Loucy (cell line): ENCODE results near the gene LRP3.

Source experiments
- H2AFZ ChIP-seq: fragments of 200-600 bp; sonication (generic); 2 replicates; pipeline ENCODE4 v1.6.0; 2016; ENCODE audit warnings: antibody characterized with exemption, mild to moderate bottlenecking, low read length, moderate library complexity
- H3F3A ChIP-seq: fragments of 200-600 bp; 2 replicates; pipeline ENCODE4 v1.6.0; 2016; ENCODE audit warnings: antibody characterized with exemption, low read depth, mild to moderate bottlenecking
- H3K27me3 ChIP-seq: fragments of 200-600 bp; sonication (generic); 2 replicates; pipeline ENCODE4 v1.6.1; 2014; ENCODE audit warnings: low read length, mild to moderate bottlenecking; ENCODE audit not compliant: insufficient read depth, poor library complexity, severe bottlenecking
- H3K36me3 ChIP-seq: fragments of 200-600 bp; sonication (generic); 2 replicates; pipeline ENCODE4 v1.6.1; 2016; ENCODE audit warnings: low read length; ENCODE audit not compliant: insufficient read depth
- H3K4me1 ChIP-seq: fragments of 200-600 bp; sonication (generic); 2 replicates; pipeline ENCODE4 v1.5.1; 2014; ENCODE audit warnings: low read length, mild to moderate bottlenecking; ENCODE audit not compliant: insufficient read depth, poor library complexity, severe bottlenecking
- H3K4me2 ChIP-seq: fragments of 200-600 bp; sonication (generic); 2 replicates; pipeline ENCODE4 v1.6.0; 2014; ENCODE audit warnings: antibody characterized with exemption, low read length, low read depth, mild to moderate bottlenecking; ENCODE audit not compliant: poor library complexity, severe bottlenecking
- H3K4me3 ChIP-seq: fragments of 200-600 bp; sonication (generic); 2 replicates; pipeline ENCODE4 v1.5.1; 2014; ENCODE audit warnings: low read length, mild to moderate bottlenecking, mixed read lengths; ENCODE audit not compliant: poor library complexity, severe bottlenecking
- H3K79me2 ChIP-seq: fragments of 200-600 bp; sonication (generic); 2 replicates; pipeline ENCODE4 v1.6.1; 2014; ENCODE audit warnings: low read length; ENCODE audit not compliant: insufficient read depth
- H3K9ac ChIP-seq: fragments of 200-600 bp; sonication (generic); 2 replicates; pipeline ENCODE4 v1.6.0; 2014; ENCODE audit warnings: mild to moderate bottlenecking, low read depth, low read length, moderate library complexity; ENCODE audit not compliant: poor library complexity, severe bottlenecking
- H3K9me2 ChIP-seq: fragments of 200-600 bp; sonication (generic); replicated peaks from 2 replicates; pipeline ENCODE4 v1.6.1; 2016; ENCODE audit warnings: low read depth, low read length, mixed read lengths
- H3K9me3 ChIP-seq: fragments of 200-600 bp; sonication (generic); 2 replicates; pipeline ENCODE4 v1.6.1; 2014; ENCODE audit warnings: mild to moderate bottlenecking, antibody characterized with exemption, low read length, low read depth; ENCODE audit not compliant: insufficient read depth
- H4K20me1 ChIP-seq: fragments of 200-600 bp; sonication (generic); 2 replicates; pipeline ENCODE4 v1.6.0; 2014; ENCODE audit warnings: antibody characterized with exemption, low read length, mild to moderate bottlenecking; ENCODE audit not compliant: insufficient read depth, poor library complexity, severe bottlenecking
- EZH2phosphoT487 ChIP-seq: fragments of 200-600 bp; IDR thresholded peaks from 2 replicates; pipeline ENCODE4 v1.6.1; 2018; ENCODE audit warnings: antibody characterized with exemption, mild to moderate bottlenecking, moderate library complexity, borderline replicate concordance
- TF ChIP-seq, protein P1 (sequence below): fragments of 200-600 bp; sonication (generic); conservative IDR thresholded peaks from 2 replicates; pipeline ENCODE4 v1.5.1; 2014; ENCODE audit warnings: mild to moderate bottlenecking, antibody characterized with exemption, low read length

The LRP3 gene

DNA sequence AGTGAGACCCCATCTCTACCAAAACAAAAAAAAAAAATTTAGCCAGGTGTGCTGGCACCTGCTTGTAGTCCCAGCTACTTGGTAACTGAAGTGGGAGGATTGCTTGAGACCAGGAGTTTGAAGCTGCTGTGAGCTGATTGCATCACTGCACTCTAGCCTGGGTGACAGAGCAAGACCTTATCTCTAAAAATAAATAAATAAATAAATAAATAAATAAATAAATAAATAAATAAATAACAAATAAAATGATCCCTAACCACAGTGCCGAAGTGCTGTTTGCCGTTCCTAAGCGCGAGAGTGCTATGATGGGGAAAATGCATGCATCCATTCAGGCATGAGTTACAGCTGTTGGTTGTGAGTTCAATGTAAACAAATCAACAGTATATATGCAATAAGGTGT lies 35.0 kb upstream of the LRP3 start:
- no peaks in the 10 kb centered on the region for H3K79me2 ChIP-seq
- peaks cover 25% of the 10 kb centered on the region for H3K4me1 ChIP-seq
- TF ChIP-seq EZH2phosphoT487: no peak
- TF ChIP-seq, protein P1, sequence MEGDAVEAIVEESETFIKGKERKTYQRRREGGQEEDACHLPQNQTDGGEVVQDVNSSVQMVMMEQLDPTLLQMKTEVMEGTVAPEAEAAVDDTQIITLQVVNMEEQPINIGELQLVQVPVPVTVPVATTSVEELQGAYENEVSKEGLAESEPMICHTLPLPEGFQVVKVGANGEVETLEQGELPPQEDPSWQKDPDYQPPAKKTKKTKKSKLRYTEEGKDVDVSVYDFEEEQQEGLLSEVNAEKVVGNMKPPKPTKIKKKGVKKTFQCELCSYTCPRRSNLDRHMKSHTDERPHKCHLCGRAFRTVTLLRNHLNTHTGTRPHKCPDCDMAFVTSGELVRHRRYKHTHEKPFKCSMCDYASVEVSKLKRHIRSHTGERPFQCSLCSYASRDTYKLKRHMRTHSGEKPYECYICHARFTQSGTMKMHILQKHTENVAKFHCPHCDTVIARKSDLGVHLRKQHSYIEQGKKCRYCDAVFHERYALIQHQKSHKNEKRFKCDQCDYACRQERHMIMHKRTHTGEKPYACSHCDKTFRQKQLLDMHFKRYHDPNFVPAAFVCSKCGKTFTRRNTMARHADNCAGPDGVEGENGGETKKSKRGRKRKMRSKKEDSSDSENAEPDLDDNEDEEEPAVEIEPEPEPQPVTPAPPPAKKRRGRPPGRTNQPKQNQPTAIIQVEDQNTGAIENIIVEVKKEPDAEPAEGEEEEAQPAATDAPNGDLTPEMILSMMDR: no peak
- no peaks in the 10 kb centered on the region for H3K27me3 ChIP-seq
- no peaks in the 10 kb centered on the region for H3K9me3 ChIP-seq
- no peaks in the 10 kb centered on the region for H4K20me1 ChIP-seq
- H3K4me3 ChIP-seq: no peak overlapping the region
- no peaks in the 10 kb centered on the region for H3K36me3 ChIP-seq
- no peak overlapping the region for H2AFZ ChIP-seq
- H3K9ac ChIP-seq: no peak overlapping the region
- no peak overlapping the region for H3K4me2 ChIP-seq
- H3K9me2 ChIP-seq: no peaks in the 10 kb centered on the region
- H3F3A ChIP-seq: peaks cover 6% of the 10 kb centered on the region

DNA sequence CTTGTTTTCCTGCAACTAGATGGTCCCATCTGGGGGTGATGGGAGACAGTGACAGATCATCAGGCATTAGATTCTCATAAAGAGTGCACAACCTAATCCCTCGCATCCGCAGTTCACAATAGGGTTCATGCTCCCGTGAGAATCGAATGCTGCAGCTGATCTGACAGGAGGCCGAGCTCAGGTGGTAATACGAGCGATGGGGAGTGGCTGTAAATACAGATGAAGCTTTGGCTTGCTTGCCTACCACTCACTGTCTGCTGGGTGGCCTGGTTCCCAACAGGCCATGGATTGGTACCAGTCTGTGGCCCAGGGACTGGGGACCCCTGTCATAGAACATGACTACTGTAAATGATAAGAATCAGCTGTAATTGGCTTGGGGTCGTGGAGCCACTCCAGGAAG lies 34.2 kb upstream of the LRP3 start:
- TF ChIP-seq, protein P1: no peak
- TF ChIP-seq EZH2phosphoT487: no peak
- H2AFZ ChIP-seq: peak overlapping the region; percentile 47
- no peaks in the 10 kb centered on the region for H3K9me3 ChIP-seq
- peaks cover 6% of the 10 kb centered on the region for H3F3A ChIP-seq
- peak overlapping the region; percentile 54 for H3K4me3 ChIP-seq
- H3K27me3 ChIP-seq: no peaks in the 10 kb centered on the region
- no peaks in the 10 kb centered on the region for H4K20me1 ChIP-seq
- no peak overlapping the region for H3K9ac ChIP-seq
- H3K9me2 ChIP-seq: no peaks in the 10 kb centered on the region
- no peaks in the 10 kb centered on the region for H3K79me2 ChIP-seq
- H3K36me3 ChIP-seq: no peaks in the 10 kb centered on the region
- H3K4me2 ChIP-seq: peak overlapping the region; percentile 69
- H3K4me1 ChIP-seq: peaks cover 25% of the 10 kb centered on the region

DNA sequence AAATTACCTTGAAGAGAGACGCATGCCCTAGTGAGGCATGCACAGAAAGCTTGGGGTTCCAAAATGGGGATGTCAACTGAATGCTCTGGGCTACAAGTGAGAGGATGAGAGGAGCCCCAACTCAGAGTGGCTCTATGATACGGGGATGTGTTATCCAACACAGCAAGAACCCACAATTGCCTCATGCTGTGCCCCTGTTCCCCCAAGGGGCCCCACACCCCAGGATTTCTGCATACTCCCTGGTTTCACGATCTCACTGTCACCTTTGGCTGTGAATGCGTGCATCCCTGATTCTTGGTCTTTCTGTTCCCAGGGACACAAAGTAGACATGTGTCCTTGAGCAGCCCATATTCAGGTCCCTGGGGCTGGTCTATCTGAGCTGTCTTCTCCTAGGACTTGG lies 32.9 kb upstream of the LRP3 start:
- no peak for TF ChIP-seq EZH2phosphoT487
- TF ChIP-seq, protein P1: no peak
- H3K9ac ChIP-seq: no peak overlapping the region
- peak overlapping the region; percentile 54 for H3K4me3 ChIP-seq
- H3K79me2 ChIP-seq: no peaks in the 10 kb centered on the region
- no peaks in the 10 kb centered on the region for H3K9me2 ChIP-seq
- H3K9me3 ChIP-seq: no peaks in the 10 kb centered on the region
- peaks cover 25% of the 10 kb centered on the region for H3K4me1 ChIP-seq
- no peaks in the 10 kb centered on the region for H4K20me1 ChIP-seq
- no peak overlapping the region for H2AFZ ChIP-seq
- no peaks in the 10 kb centered on the region for H3K27me3 ChIP-seq
- peak overlapping the region; percentile 69 for H3K4me2 ChIP-seq
- H3F3A ChIP-seq: peaks cover 6% of the 10 kb centered on the region
- H3K36me3 ChIP-seq: no peaks in the 10 kb centered on the region
